HG03196 (cell line): Measurements from ENCODE around the gene DCP1B.
A peak's percentile ranks its signal among the peaks of the same experiment; 100 is the strongest.

Source experiments
- ATAC-seq: cut with Tn5 transposase; IDR thresholded peaks from one replicate; pipeline ENCODE4 v1.9.1; 2021; ENCODE audit not compliant: unreplicated experiment

Gene DCP1B

GRCh38 chr12:2017546-2018337 is 13.5 kb upstream of the DCP1B start:
- ATAC-seq, result no peak

GRCh38 chr12:2016862-2017545 is 12.7 kb upstream of the DCP1B start:
- no peak for ATAC-seq

DNA sequence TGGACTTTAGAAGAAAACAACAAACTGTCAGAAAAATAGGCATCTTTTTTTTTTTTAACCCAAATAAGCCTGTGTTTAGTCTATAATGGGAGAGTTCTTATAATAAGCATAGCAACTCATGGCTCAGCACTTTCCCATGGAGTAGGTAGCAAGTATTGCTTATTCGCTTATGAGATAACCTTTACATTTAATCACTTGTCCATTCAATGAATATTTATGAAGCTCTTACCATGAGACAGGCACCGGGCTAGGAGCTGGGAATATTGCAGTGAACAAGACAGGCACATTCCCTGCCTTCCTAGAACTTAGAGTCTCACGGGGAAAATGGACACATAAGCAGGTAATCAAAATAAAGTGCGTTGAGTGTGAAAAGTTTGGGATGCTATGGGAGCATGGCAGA is 10.0 kb upstream of the DCP1B start:
- ATAC-seq, result no peak

DNA sequence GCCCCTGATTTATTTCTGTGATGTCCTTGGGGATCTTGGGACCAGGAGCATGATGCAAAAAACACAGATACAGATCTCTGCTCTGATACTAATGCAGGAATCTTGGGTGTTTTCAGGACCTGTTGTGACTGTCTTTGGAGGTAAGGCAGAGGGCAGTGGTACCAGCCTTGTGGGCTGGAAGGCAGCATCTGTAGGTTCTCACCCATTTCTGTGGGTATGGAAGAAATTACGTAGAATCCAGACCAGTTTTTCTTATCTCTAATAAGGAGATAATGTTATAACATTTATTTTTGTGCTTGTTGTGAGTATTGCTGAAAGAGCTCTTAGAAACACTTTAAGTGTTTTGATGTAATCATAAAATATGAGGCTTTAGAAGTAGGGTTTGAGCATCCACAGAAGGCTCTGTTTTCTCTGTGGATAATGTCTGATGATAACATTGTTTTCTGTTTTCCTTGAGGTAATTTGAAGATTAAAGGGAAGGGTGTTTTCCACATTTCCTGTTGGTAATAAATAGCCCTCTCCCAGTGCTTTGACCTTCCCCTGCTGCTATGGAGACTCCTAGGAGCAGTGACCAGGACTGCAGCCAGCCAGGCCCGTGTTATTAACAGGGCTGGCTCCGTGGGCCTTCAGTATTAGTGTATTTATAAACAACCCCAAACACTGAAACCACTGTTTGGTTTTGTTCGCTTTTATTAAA is 9.4 kb upstream of the DCP1B start:
- ATAC-seq, result no peak

GRCh38 chr12:2013086-2013485 is 8.8 kb upstream of the DCP1B start:
- ATAC-seq, result no peak

GRCh38 chr12:2011643-2012607 is 7.7 kb upstream of the DCP1B start:
- no peak for ATAC-seq

DNA sequence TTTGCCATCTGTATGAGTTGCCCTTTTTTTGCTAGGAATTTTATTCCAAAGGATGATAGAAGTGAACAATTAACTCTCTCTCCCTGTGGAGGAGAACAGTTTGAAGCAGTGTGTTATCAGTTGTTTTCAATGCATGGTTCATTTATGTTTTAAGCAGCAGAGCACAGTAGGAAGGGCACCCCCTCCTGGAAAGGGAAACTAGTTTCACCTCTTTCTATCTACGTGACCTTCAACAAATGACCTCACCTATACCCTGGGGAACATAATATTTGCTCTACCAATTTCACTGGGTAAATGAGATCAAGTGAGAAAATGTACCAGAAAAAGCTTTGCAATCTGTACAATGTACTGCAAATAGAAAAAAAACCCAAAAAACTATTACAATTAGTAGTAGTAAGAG is 5.4 kb upstream of the DCP1B start:
- no peak for ATAC-seq

DNA sequence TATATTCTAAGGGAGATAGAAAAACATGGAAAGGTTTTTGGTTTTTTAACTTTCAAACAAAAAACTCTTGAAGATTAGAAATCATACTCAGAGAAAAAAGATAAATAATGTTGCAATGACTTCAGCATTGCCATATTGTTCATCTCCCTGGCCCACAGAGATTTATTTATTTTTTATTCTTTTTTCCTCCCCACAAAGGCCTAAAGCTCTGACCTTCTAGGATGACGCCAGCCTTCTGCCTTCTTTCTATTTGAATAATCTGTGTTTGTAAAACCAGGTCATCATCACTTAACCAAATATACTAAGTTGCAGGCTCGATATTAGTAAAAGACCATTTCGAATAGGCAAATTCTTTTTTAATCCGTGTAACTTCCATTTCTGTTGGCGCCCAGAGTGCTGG is 4.4 kb upstream of the DCP1B start:
- ATAC-seq, result no peak

GRCh38 chr12:2003676-2004112 is 563 bp downstream of the DCP1B start:
- peak; percentile 23 for ATAC-seq

DNA sequence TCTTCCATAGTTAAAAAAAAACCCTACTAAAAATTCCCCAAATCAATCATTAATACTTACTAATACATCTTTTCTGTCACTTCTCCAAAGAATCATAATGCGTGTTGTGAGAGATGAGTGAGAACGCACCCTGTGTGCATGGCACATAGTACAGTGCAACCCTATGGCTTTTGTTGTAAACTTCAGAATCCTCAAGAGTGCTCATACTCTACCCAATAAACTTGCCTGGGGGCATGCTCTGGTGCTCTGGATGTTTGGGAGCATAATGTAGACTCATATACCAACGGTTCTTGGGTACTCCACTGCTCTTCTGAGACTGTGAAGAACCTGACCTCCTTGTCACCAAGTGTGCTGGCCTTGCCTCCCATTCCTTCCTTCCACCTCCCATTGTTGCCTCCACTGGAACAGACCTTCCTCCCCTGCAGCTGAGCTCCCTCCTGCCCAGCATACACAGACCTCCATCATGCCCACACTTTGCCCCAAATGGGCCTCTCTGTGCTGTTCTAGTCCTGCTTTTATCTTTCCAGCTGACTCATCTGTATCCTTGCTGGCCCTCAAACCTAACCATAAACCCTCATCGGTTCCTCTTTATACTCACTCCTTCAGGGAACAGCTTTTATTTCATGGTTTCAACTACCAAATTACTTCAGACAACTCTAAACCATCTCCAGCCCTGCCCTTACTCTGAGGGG is 8.9 kb downstream of the DCP1B start:
- ATAC-seq, result no peak

DNA sequence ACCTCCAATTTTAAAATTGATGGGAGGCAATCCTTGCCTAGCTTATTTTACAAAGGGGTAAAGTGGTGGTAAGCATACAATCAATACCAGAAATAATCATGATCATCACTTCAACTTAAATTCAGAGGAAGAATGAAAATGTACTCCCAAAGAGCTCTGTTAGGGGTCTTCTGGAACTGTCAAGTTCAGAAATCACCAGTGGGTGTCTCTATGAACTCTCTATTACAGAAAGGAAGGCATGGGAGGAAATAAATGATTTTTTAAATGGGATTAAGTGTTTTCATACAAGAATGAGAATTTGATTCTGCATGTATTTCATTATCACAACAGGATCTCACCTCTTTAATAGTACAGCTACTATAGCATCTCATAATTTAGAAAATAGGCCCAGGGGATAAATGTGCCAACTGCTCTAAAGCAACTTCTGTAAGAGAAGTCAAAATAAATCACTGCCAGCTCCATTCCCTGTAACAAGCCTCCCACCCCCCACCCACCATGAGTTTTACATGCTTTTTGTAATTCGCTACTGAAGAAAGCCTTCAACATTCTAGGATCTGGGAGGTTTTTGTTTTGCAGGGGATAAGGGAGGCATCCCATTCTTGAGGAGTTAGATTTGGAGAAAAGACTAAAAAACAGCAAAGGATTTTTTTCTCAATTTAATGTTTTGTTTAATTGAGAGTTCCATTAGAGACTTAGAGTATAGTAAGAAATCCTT is 9.7 kb downstream of the DCP1B start:
- no peak for ATAC-seq

- ATAC-seq, result no peak
These were observed 10.3 kb downstream of the DCP1B start for GRCh38 chr12:1993871-1994371.

DNA sequence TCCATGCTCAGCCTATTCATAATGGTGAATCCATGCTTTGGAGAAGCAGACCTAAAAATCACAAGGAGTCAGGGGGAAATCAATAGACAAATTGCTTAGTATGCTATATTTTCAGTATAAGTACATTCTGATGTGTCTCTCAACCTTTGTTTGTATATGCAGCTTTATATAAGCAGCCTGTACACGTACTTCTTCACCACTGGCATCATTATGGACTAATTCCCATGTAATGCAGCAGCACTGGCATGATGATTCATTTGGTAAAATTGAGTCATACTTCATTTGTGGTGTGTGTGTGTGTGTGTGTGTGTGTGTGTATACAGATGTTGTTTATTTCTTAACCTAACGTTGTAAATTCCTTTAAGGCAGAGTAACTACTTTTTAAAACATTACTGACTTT is 10.9 kb downstream of the DCP1B start:
- no peak for ATAC-seq

DNA sequence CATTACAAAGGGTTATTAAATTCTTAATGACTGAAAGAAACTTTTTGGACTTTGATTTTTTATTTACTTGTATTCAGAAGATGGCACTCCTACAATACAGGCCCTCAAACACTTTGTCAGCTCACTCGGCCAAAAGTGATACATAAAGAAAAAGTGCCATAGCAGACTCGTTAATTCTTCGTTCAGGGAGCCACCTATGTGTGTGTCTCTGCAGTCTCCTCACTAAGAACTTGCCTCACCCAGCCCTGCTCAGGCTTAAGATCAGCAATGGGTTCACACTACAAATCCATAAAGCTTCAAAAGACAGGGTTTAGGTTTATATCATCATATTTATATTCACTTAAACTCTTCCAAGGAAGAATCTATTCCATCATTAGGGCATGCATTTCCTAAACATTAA is 11.5 kb downstream of the DCP1B start:
- ATAC-seq, result no peak

DNA sequence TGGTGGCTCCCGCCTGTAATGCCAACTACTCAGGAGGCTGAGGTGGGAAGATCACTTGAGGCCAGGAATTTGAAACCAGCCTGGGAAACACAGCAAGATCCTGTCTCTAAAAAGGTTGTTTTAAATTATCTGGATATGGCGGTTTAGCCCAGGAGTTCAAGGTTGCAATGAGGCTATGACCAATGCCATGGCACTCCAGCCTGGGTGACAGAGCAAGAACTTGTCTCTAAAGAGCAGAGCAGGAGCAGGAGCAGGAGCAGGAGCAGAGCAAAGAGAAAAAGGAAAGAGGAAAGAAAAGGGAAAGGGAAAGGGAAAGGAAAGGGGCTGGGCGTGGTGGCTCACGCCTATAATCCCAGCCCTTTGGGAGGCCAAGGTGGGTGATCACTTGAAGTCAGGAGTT is 15.1 kb downstream of the DCP1B start:
- ATAC-seq, result no peak

- ATAC-seq, result no peak
These were observed 19.5 kb downstream of the DCP1B start for GRCh38 chr12:1984759-1985158.

GRCh38 chr12:1980282-1980681 is 24.0 kb downstream of the DCP1B start:
- ATAC-seq, result no peak

DNA sequence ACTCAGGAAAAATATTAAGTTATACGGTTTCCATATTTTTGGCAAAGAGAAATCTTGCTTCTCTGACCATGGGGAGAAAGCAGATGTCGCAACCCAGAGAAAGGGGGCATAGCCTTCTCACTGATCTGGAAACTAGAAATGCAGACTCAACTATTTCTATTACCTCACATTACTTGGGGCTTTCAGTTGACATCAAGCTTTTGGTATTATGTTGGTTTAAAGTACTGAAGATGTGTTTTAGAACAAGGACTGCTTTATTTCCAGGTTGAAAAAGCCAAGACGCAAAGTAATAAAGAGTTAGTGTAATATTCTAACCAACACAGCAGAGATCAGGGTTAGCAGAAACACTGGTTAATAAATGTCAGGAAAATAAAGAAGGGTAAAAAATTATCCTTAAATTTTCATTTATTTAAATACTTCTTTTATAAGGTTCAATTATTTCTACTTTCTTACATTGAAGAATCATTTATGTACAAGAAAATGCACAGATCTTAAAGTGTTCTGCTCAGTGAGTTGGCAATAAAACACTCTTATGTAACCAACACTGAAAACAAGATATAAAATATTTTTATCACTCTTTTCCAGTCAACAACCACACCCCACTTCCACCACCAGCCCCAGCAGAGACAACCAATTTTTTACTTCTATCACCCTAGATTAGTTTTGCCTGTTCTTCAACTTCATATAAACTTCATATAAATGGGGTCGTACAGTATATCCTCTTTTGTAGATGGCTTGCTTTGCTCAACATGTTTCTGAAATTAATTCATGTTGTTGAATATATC is 26.0 kb downstream of the DCP1B start:
- no peak for ATAC-seq

GRCh38 chr12:1977588-1977987 is 26.7 kb downstream of the DCP1B start:
- ATAC-seq, result no peak
